Hematopoietic multipotent progenitor cell treated with erythropoietin and hydrocortisone succinate and interleukin-3 and kit ligand, for 17 days (in vitro differentiated cells): ENCODE measurements around the gene NUP98.
A peak's percentile ranks its signal among the peaks of the same experiment; 100 is the strongest.

ENCODE experiments used
- DNase-seq: peaks from one replicate; pipeline ENCODE4 v3.0.0-alpha.2; 2015; ENCODE audit warnings: low spot score

The NUP98 gene

GRCh38 chr11:3797329-3798090 is at the start of gene NUP98:
NUP98 (minus strand) TSS chr11:3797554; CDS start chr11:3782117, 15,437 bp downstream.
- peak; percentile 100 for DNase-seq

- DNase-seq = no peak
Observed at GRCh38 chr11:3845670-3846069, 48.3 kb upstream of the NUP98 start.

- DNase-seq = no peak
Observed at GRCh38 chr11:3845246-3845645, 47.9 kb upstream of the NUP98 start.

GRCh38 chr11:3843326-3843725 is 46.0 kb upstream of the NUP98 start:
- DNase-seq = no peak

GRCh38 chr11:3841426-3842350 is 44.3 kb upstream of the NUP98 start:
- peak; percentile 81 for DNase-seq

GRCh38 chr11:3840870-3841425 is 43.6 kb upstream of the NUP98 start, which contains the start of gene RHOG:
RHOG (minus strand) TSS chr11:3840959; CDS start chr11:3828138, 12,821 bp downstream.
- no peak for DNase-seq

GRCh38 chr11:3840004-3840869 is 42.9 kb upstream of the NUP98 start:
- peak; percentile 61 for DNase-seq

- DNase-seq = no peak
Observed at GRCh38 chr11:3838504-3838903, 41.1 kb upstream of the NUP98 start.

GRCh38 chr11:3837793-3838192 is 40.4 kb upstream of the NUP98 start:
- no peak for DNase-seq

- DNase-seq = peak; percentile 19
Observed at GRCh38 chr11:3836903-3837302, 39.5 kb upstream of the NUP98 start.

- DNase-seq = no peak
Observed at GRCh38 chr11:3835751-3836150, 38.4 kb upstream of the NUP98 start.

- DNase-seq = peak; percentile 61
Observed at GRCh38 chr11:3834664-3835461, 37.5 kb upstream of the NUP98 start.

GRCh38 chr11:3834349-3834663 is 37.0 kb upstream of the NUP98 start:
- DNase-seq = no peak

GRCh38 chr11:3833449-3833848 is 36.1 kb upstream of the NUP98 start:
- DNase-seq = peak; percentile 53

GRCh38 chr11:3832816-3833215 is 35.5 kb upstream of the NUP98 start:
- no peak for DNase-seq

- DNase-seq = no peak
Observed at GRCh38 chr11:3831378-3832239, 34.3 kb upstream of the NUP98 start.

GRCh38 chr11:3830730-3831129 is 33.4 kb upstream of the NUP98 start:
- DNase-seq = no peak

GRCh38 chr11:3830088-3830487 is 32.7 kb upstream of the NUP98 start:
- DNase-seq = no peak

GRCh38 chr11:3827434-3828186 is 30.3 kb upstream of the NUP98 start:
- no peak for DNase-seq
